HG03457 (cell line): ENCODE data around the gene FKBP9.

Experiments used
- ATAC-seq: cut with Tn5 transposase; IDR thresholded peaks from one replicate; pipeline ENCODE4 v1.9.1; 2021; ENCODE audit warnings: moderate number of reproducible peaks; ENCODE audit not compliant: unreplicated experiment

Gene FKBP9

GRCh38 chr7:33054261-33054964 is 97.2 kb downstream of the FKBP9 start:
- ATAC-seq, result no peak

GRCh38 chr7:33055158-33055557 is 97.9 kb downstream of the FKBP9 start:
- ATAC-seq, result no peak
